ENCODE data around the gene FOXC1. TPM values are rescaled to one million over a fixed set of nuclear protein-coding genes. Genes with fewer than 3 reads are reported as not detected.

FOXC1 gene
- total RNA-seq, 1 donor from 2014 or later: 4.9 TPM

DNA sequence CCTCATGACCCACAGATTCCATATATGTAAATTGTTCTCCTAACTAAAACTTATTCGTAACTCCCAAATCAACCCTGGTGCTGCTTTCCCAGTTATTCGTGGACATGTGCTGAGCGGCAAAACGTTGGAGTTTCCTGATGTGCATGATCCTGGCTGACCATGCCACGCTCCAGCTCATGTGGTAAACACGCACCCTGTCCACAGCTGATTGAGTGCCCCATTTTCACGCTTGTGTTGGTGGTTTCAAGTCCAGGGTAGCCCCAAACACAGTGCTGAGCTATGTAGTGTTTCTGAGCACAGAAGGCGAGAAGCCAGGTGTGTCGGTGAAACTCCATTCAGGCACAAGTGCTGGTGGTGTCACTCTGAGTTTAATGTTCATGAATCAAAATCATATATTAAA is 19.1 kb upstream of the FOXC1 start:
- intact Hi-C loops (cut with DNase I): loop anchor here (10.0 kb wide), 1 partner anchor 1044 kb away; no protein-coding TSS in a partner anchor
- H3K4me1 ChIP-seq: no peaks in the 10 kb centered on the region
- ATAC-seq: no peak
- H3K4me3 ChIP-seq: no peak overlapping the region
- no peak for DNase-seq
- H3K27me3 ChIP-seq: peaks cover 14% of the 10 kb centered on the region
- no peaks in the 10 kb centered on the region for H3K9me3 ChIP-seq
- H3K36me3 ChIP-seq: no peaks in the 10 kb centered on the region
- TF ChIP-seq, protein P1, sequence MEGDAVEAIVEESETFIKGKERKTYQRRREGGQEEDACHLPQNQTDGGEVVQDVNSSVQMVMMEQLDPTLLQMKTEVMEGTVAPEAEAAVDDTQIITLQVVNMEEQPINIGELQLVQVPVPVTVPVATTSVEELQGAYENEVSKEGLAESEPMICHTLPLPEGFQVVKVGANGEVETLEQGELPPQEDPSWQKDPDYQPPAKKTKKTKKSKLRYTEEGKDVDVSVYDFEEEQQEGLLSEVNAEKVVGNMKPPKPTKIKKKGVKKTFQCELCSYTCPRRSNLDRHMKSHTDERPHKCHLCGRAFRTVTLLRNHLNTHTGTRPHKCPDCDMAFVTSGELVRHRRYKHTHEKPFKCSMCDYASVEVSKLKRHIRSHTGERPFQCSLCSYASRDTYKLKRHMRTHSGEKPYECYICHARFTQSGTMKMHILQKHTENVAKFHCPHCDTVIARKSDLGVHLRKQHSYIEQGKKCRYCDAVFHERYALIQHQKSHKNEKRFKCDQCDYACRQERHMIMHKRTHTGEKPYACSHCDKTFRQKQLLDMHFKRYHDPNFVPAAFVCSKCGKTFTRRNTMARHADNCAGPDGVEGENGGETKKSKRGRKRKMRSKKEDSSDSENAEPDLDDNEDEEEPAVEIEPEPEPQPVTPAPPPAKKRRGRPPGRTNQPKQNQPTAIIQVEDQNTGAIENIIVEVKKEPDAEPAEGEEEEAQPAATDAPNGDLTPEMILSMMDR (IDR thresholded peaks at IDR 0.05): no peak
- H3K27ac ChIP-seq: no peak overlapping the region

DNA sequence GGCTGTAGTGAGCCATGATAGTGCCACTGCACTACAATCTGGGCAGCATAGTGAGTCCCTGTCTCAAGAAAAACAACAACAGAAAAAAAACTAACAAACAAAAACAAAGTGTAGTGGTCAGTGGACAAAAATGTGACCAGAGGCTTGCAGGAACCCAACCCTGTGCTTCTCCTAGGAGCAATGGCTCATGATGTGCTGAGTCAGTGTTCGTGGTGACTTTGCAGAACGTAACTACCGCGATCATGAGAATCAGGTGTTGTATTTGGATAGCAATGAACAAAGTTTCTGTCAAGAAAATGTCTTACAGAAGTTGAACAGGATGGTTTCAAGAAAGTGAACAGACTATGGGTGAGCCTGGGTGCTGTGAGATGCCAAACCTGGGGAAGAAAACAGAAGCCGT is 18.5 kb upstream of the FOXC1 start:
- no peak for DNase-seq
- intact Hi-C loops (cut with DNase I): loop anchor here (10.0 kb wide), 1 partner anchor 1044 kb away; no protein-coding TSS in a partner anchor

DNA sequence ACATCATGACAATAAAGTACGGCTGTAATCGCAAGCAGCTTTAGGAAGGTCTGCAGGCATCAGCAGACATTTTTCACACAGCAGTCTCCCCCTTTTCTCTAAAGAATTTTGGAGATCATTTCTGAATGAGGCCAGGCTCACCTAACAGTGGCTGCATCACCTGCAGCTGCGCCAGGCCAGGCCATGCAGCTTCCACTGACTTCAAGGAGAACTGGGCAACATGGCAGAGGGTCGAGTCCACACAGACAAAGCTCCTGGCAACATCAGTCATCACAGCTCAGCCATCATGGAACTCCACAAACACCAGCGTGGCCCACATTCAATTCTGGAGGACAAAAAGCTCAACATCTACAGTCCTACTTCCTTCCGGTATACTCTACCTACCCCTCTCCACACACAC is 17.8 kb upstream of the FOXC1 start:
- peaks cover 15% of the 10 kb centered on the region for H3K27me3 ChIP-seq
- no peak overlapping the region for H3K4me3 ChIP-seq
- H3K9me3 ChIP-seq: no peaks in the 10 kb centered on the region
- no peak for DNase-seq
- H3K36me3 ChIP-seq: no peaks in the 10 kb centered on the region
- intact Hi-C loops (cut with DNase I): loop anchor here (10.0 kb wide), 1 partner anchor 1043 kb away; no protein-coding TSS in a partner anchor
- TF ChIP-seq, protein P1 (IDR thresholded peaks at IDR 0.05): no peak
- ATAC-seq: no peak
- H3K27ac ChIP-seq: no peak overlapping the region
- peaks cover 6% of the 10 kb centered on the region for H3K4me1 ChIP-seq

More for the DNA sequence above, 18.5 kb upstream of the FOXC1 start:
- Histone ChIP-seq H3K27me3 (peaks cover 15% of the 10 kb centered on the region), H3K4me3 (no peak overlapping the region), H3K4me1 (peaks cover 4% of the 10 kb centered on the region), H3K9me3 (no peaks in the 10 kb centered on the region), H3K36me3 (no peaks in the 10 kb centered on the region), H3K27ac (no peak overlapping the region)
- TF ChIP-seq, protein P1 (IDR thresholded peaks at IDR 0.05): no peak
- ATAC-seq: no peak

DNA sequence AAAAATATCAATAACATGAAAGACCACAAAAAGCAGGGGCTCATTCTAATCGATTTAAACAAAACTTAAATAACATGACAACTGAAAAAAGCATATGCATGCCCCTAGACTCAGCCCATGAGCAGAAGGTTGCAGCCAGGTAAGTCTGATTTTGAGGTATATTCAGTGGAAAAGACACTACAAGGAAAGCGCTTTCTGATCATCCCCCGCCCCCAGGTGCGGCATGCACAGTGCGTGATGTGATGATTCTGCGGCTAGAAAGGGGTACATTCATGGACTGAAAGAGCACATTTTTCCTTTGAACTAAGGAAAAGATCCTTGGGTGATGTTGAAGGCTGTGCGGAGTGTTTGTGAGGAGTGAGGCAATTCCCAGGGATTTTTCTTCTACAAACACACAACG is 16.9 kb upstream of the FOXC1 start:
- Histone ChIP-seq H3K36me3 (no peaks in the 10 kb centered on the region), H3K27ac (no peak overlapping the region), H3K4me3 (no peak overlapping the region), H3K4me1 (peaks cover 6% of the 10 kb centered on the region), H3K27me3 (peaks cover 15% of the 10 kb centered on the region), H3K9me3 (no peaks in the 10 kb centered on the region)
- DNase-seq (no peak), ATAC-seq (no peak)
- TF ChIP-seq, protein P1 (IDR thresholded peaks at IDR 0.05): no peak
- intact Hi-C loops (cut with DNase I): loop anchor here (10.0 kb wide), 1 partner anchor 1042 kb away; no protein-coding TSS in a partner anchor

DNA sequence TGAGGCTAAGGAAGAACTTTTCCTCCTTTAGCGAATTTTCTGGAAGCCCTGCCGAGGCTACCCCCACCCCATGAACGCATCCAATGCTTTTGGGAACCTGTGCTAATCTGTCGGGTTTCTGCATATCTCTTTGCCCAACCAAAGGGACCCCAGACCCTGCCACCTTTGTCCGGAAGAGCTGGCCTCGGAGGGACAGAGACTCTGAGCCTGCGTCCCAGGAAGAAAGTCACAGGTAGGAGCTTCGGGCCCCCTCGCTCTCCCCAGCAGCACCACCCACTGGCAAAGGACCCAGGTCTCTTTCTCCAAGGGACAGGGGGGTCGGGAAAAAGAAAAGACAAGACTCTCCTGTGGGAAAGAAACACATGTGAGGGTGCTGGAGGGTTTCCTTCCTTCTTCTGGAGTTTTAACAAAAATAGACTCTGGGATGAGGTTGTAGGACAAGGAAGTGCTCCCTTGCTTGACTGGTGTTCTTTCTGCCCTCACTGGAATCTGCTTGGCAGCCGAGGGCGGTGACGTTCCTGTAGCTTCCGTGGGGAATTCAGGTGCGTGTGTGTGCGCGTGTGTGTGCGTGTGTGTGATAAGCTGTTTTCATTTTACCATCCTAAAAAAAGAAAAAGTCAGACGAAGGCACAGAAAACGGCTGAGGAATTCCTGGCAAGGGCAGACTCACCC is 16.3 kb upstream of the FOXC1 start:
- intact Hi-C loops (cut with DNase I): loop anchor here (10.0 kb wide), 1 partner anchor 1041 kb away; no protein-coding TSS in a partner anchor
- H3K9me3 ChIP-seq: no peaks in the 10 kb centered on the region
- no peak overlapping the region for H3K27ac ChIP-seq
- TF ChIP-seq, protein P1 (IDR thresholded peaks at IDR 0.05): no peak
- peaks cover 6% of the 10 kb centered on the region for H3K4me1 ChIP-seq
- DNase-seq (no peak), ATAC-seq (no peak)
- H3K36me3 ChIP-seq: no peaks in the 10 kb centered on the region
- peaks cover 20% of the 10 kb centered on the region for H3K27me3 ChIP-seq
- H3K4me3 ChIP-seq: no peak overlapping the region
